Endothelial cell of umbilical vein (primary cell): ENCODE measurements around the gene CTBP1.

Experiments
- EZH2 ChIP-seq: IDR thresholded peaks from 2 replicates; pipeline ENCODE4 v1.6.1; 2012; ENCODE audit warnings: borderline replicate concordance, low read depth, mild to moderate bottlenecking, moderate library complexity, low read length, inconsistent platforms; ENCODE audit not compliant: severe bottlenecking
- TF ChIP-seq, protein P1 (sequence below): IDR thresholded peaks from 2 replicates; pipeline ENCODE4 v1.6.1; 2011; ENCODE audit not compliant: insufficient read depth, insufficient read length

DNA sequence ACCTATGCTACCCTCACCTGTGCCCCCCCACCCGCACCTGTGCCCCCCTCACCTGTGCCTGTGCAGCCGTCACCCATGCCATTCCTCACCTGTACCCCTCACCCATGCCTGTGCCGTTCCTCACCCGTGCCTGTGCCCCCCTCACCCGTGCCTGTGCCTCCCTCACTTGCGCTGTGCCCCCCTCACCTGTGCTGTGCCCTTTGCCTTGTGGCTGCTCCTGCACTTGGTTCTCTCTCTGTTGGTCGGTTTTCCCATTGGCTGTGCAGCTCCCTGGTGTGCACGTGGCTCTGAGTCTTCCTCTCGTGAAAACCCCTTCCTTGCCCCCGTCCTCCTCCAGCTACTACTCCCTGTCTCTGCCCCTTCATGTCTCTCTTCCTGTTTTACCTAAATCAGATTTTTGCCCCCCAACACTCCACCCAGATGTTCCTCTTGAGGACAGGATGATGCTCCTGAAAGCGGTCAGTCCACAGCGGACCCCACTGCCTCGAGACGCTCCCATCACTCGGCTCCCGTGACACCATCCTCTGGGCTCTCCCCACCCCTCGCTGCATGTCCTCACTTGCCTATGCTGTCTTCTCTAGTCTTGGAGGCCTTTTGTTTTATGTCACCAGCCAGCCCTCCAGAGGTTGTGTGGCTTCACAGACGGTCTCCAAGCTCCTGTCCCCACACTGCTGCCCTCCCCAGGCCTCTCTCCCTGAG, 47.5 kb upstream of the CTBP1 start:
- no peak for TF ChIP-seq EZH2
- TF ChIP-seq, protein P1, sequence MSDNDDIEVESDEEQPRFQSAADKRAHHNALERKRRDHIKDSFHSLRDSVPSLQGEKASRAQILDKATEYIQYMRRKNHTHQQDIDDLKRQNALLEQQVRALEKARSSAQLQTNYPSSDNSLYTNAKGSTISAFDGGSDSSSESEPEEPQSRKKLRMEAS: no peak
